H1 (cell line): ENCODE measurements around the gene MAP2K7. TPM values are rescaled to one million over a fixed set of nuclear protein-coding genes. Genes with fewer than 3 reads are reported as not detected.

ENCODE experiments used
- CTCF ChIA-PET: fragments of 300-600 bp; sonication (Branson Sonifier 250); formaldehyde crosslinking; loops from one replicate; lab custom pipeline; 2021; ENCODE audit not compliant: partially characterized antibody; lab: Charles Lee
- POLR2A ChIA-PET: fragments of 300-600 bp; sonication (Branson Sonifier 250); formaldehyde crosslinking; loops from one replicate; lab custom pipeline; 2021; ENCODE audit warnings: inconsistent platforms; ENCODE audit not compliant: partially characterized antibody; lab: Charles Lee
- DNase-seq, 2 experiments: peaks; one replicate each; pipeline versions ENCODE4 v3.0.0 to v3.0.0-alpha.2; 2010 to 2022; ENCODE audit warnings: low spot score in 2 of 2, low read depth in 1 of 2, mixed read lengths in 1 of 2
- FAIRE-seq: peaks from 2 replicates; lab custom pipeline; 2011; peaks lifted over from hg19 to GRCh38; lab: Jason Lieb, UNC
- H2AFZ ChIP-seq: 2 replicates; pipeline ENCODE4 v1.8.1; 2012; ENCODE audit warnings: low read length, inconsistent platforms
- H2AK5ac ChIP-seq: 2 replicates; pipeline ENCODE4 v1.6.1; 2013; ENCODE audit warnings: low read depth, low read length
- H2BK120ac ChIP-seq: replicated peaks from 2 replicates; pipeline ENCODE3; 2013; ENCODE audit warnings: low read depth, low read length, inconsistent platforms
- H2BK12ac ChIP-seq: 2 replicates; pipeline ENCODE4 v1.6.1; 2013; ENCODE audit warnings: low read depth, low read length
- H2BK15ac ChIP-seq: 2 replicates; pipeline ENCODE4 v1.6.1; 2013; ENCODE audit warnings: low read length
- H2BK20ac ChIP-seq: 2 replicates; pipeline ENCODE4 v1.6.1; 2013; ENCODE audit warnings: low read length
- H2BK5ac ChIP-seq: 2 replicates; pipeline ENCODE4 v1.6.1; 2013; ENCODE audit warnings: low read depth, low read length
- H3K14ac ChIP-seq: 2 replicates; pipeline ENCODE4 v1.6.1; 2013; ENCODE audit warnings: inconsistent platforms; ENCODE audit not compliant: insufficient read length
- H3K18ac ChIP-seq: 2 replicates; pipeline ENCODE4 v1.6.1; 2013; ENCODE audit warnings: low read length; ENCODE audit errors: extremely low read depth
- H3K23ac ChIP-seq: 2 replicates; pipeline ENCODE4 v1.6.1; 2013; ENCODE audit warnings: inconsistent platforms; ENCODE audit not compliant: insufficient read length
- H3K23me2 ChIP-seq: 2 replicates; pipeline ENCODE4 v1.6.1; 2013; ENCODE audit warnings: low read depth, low read length
- H3K27ac ChIP-seq: 2 replicates; pipeline ENCODE4 v1.6.1; 2011; ENCODE audit warnings: low read depth, low read length, inconsistent platforms
- H3K27me3 ChIP-seq, 4 experiments: replicated peaks in 1 of 4; 1 replicate in 1 of 4; 2 replicates in 3 of 4; pipeline versions ENCODE4 v1.6.1 to v1.8.1; 2011 to 2013; ENCODE audit warnings: low read length in 3 of 4, mild to moderate bottlenecking in 3 of 4, inconsistent platforms in 2 of 4, mixed read lengths in 2 of 4, moderate library complexity in 1 of 4; ENCODE audit not compliant: control insufficient read depth in 3 of 4, insufficient read depth in 3 of 4; ENCODE audit errors: extremely low read depth in 1 of 4
- H3K36me3 ChIP-seq, 4 experiments: 2 replicates each; pipeline versions ENCODE4 v1.6.1 to v1.8.1; 2011 to 2013; ENCODE audit warnings: mild to moderate bottlenecking in 4 of 4, low read length in 3 of 4, moderate library complexity in 2 of 4, control low read depth in 1 of 4, inconsistent platforms in 1 of 4; ENCODE audit not compliant: insufficient read depth in 4 of 4, control insufficient read depth in 2 of 4
- H3K4ac ChIP-seq: replicated peaks from 2 replicates; pipeline ENCODE3; 2013; ENCODE audit warnings: low read length, low read depth, mixed read lengths, inconsistent platforms; ENCODE audit not compliant: insufficient read length
- H3K4me1 ChIP-seq, 4 experiments: replicated peaks in 1 of 4; 1 replicate in 1 of 4; 2 replicates in 3 of 4; pipeline versions ENCODE4 v1.6.1 to v1.8.1; 2011 to 2013; ENCODE audit warnings: low read length in 3 of 4, inconsistent platforms in 2 of 4, mixed read lengths in 1 of 4; ENCODE audit not compliant: insufficient read depth in 4 of 4, control insufficient read depth in 3 of 4
- H3K4me2 ChIP-seq, 2 experiments: 2 replicates each; pipeline versions ENCODE4 v1.6.1 to v1.8.1; 2011 to 2013; ENCODE audit warnings: low read depth in 2 of 2, low read length in 2 of 2, control low read depth in 1 of 2, inconsistent platforms in 1 of 2, mild to moderate bottlenecking in 1 of 2; ENCODE audit not compliant: insufficient read depth in 1 of 2
- H3K4me3 ChIP-seq, 4 experiments: fragments of 200-600, 300-600 bp in 1 of 4; sonication (generic), shearing (Covaris generic), sonication (Bioruptor Twin) in 1 of 4; 2 replicates each; pipeline versions ENCODE4 v1.5.1 to v1.8.1; 2011 to 2016; ENCODE audit warnings: low read length in 4 of 4, low read depth in 3 of 4, control low read depth in 2 of 4, inconsistent platforms in 2 of 4, mild to moderate bottlenecking in 2 of 4, mixed read lengths in 1 of 4, moderate library complexity in 1 of 4; ENCODE audit not compliant: insufficient read depth in 2 of 4; ENCODE audit errors: extremely low read depth in 1 of 4
- H3K56ac ChIP-seq: replicated peaks from 2 replicates; pipeline ENCODE3; 2013; ENCODE audit warnings: low read depth, mild to moderate bottlenecking, mixed read lengths, low read length, inconsistent platforms; ENCODE audit not compliant: insufficient read length
- H3K79me1 ChIP-seq: 2 replicates; pipeline ENCODE4 v1.6.1; 2013; ENCODE audit warnings: low read depth, low read length, control low read depth
- H3K79me2 ChIP-seq, 2 experiments: 2 replicates each; pipeline versions ENCODE4 v1.6.1 to v1.8.1; 2012 to 2013; ENCODE audit warnings: low read length in 2 of 2, mild to moderate bottlenecking in 2 of 2, inconsistent platforms in 1 of 2; ENCODE audit not compliant: insufficient read depth in 2 of 2, control insufficient read depth in 1 of 2
- H3K9ac ChIP-seq, 4 experiments: replicated peaks in 1 of 4; 1 replicate in 1 of 4; 2 replicates in 3 of 4; pipeline versions ENCODE4 v1.6.1 to v1.8.1; 2011 to 2013; ENCODE audit warnings: low read depth in 3 of 4, low read length in 3 of 4, control low read depth in 2 of 4, mild to moderate bottlenecking in 2 of 4, moderate library complexity in 2 of 4, inconsistent platforms in 1 of 4; ENCODE audit errors: extremely low read depth in 1 of 4
- H3K9me3 ChIP-seq, 2 experiments: 2 replicates each; pipeline versions ENCODE4 v1.6.1 to v1.8.1; 2012 to 2013; ENCODE audit warnings: mild to moderate bottlenecking in 2 of 2, moderate library complexity in 2 of 2, control low read depth in 1 of 2, inconsistent platforms in 1 of 2, low read depth in 1 of 2, low read length in 1 of 2, mixed read lengths in 1 of 2; ENCODE audit not compliant: insufficient read depth in 2 of 2
- H4K20me1 ChIP-seq, 2 experiments: replicated peaks in 1 of 2; 2 replicates each; pipeline versions ENCODE3 to v1.8.1; 2011 to 2013; ENCODE audit warnings: inconsistent platforms in 2 of 2, low read length in 2 of 2, mild to moderate bottlenecking in 1 of 2; ENCODE audit not compliant: insufficient read depth in 2 of 2, control insufficient read depth in 1 of 2
- H4K5ac ChIP-seq: 2 replicates; pipeline ENCODE4 v1.6.1; 2013; ENCODE audit warnings: low read length, low read depth, mixed read lengths, inconsistent platforms; ENCODE audit not compliant: insufficient read length
- H4K8ac ChIP-seq: 2 replicates; pipeline ENCODE4 v1.8.0; 2013; ENCODE audit warnings: mild to moderate bottlenecking, moderate library complexity, low read length, inconsistent platforms; ENCODE audit not compliant: insufficient read depth; ENCODE audit errors: extremely low read depth
- H4K91ac ChIP-seq: replicated peaks from 2 replicates; pipeline ENCODE3; 2013; ENCODE audit warnings: low read length, mixed read lengths, inconsistent platforms; ENCODE audit not compliant: insufficient read length
- whole genome bisulfite sequencing, 2 experiments: shearing (Covaris generic) in 1 of 2; methylation state at CpG; one replicate each; pipeline versions ENCODE4 v1.1.6 to v1.1.7; 2013 to 2015; ENCODE audit warnings: low lambda C conversion rate in 2 of 2, mixed read lengths in 2 of 2, inconsistent platforms in 1 of 2, low coverage in 1 of 2, missing lambda C conversion rate in 1 of 2; ENCODE audit not compliant: insufficient replicate concordance in 2 of 2, insufficient coverage in 1 of 2, insufficient read length in 1 of 2; ENCODE audit errors: extremely low coverage in 1 of 2, missing lambda C conversion rate in 1 of 2; 5-methylcytosine and 5-hydroxymethylcytosine counted together
- polyA plus RNA-seq, 7 experiments: library from polyadenylated mRNA; depleted of rRNA in 3 of 7; stranded (reverse) in 5 of 7; unstranded in 2 of 7; fragments of >200 nt in 5 of 7; fragments of 200-250 nt in 2 of 7; gene quantifications; 1 replicate in 5 of 7; 2 replicates in 1 of 7; 4 replicates in 1 of 7; pipeline versions ENCODE4 v1.2.1 to v1.2.3, GENCODE V29; 2011 to 2013; ENCODE audit warnings: missing spikeins in 2 of 7, mixed read lengths in 2 of 7
- total RNA-seq: library from RNA; stranded (reverse); fragmentation: NEBNext Ultra II Directional; extraction: Animal tissue kit (Norgen Biotek cat#: 25700); gene quantifications from 2 replicates; pipeline ENCODE4 v1.2.1, GENCODE V29; 2021

The MAP2K7 gene
- total and polyA plus RNA-seq, 2 of the 8 experiments (the other 6 are each of a cell fraction or from before 2014, with no cell fraction given) = 8.9 to 38.3 TPM

GRCh38 chr19:7933828-7934725 lies 30.4 kb downstream of the MAP2K7 start:
- H3K23me2 ChIP-seq = no peaks in the 10 kb centered on the region
- no peak overlapping the region for H2BK20ac ChIP-seq
- ChIA-PET CTCF (interaction anchor here (0.6 to 2.3 kb wide), 8 partner anchors 8 to 162 kb away, joined by 3 to 14 read pairs (median 3); partner anchors contain the start of gene TIMM44), POLR2A (interaction anchor here (10.4 kb wide), 1 partner anchor 8 kb away, joined by 205 read pairs; the partner anchor contains the start of gene TIMM44)
- H3K36me3 ChIP-seq = peaks cover 27 to 83% (median 58%) of the 10 kb centered on the region in 4 experiments
- H2BK120ac ChIP-seq = no peak overlapping the region
- no peaks in the 10 kb centered on the region for H3K9me3 ChIP-seq
- DNase-seq (no peak), FAIRE-seq (no peak)
- no peak overlapping the region for H2BK15ac ChIP-seq
- no peak overlapping the region for H4K91ac ChIP-seq
- no peak overlapping the region for H3K23ac ChIP-seq
- H3K4me2 ChIP-seq = no peak overlapping the region
- no peak overlapping the region for H3K56ac ChIP-seq
- H2AFZ ChIP-seq = no peak overlapping the region
- H3K14ac ChIP-seq = no peak overlapping the region
- no peak overlapping the region for H3K4ac ChIP-seq
- H2AK5ac ChIP-seq = no peak overlapping the region
- H4K8ac ChIP-seq = no peak overlapping the region
- H3K9ac ChIP-seq = no peak overlapping the region
- no peak overlapping the region for H3K4me3 ChIP-seq
- no peaks in the 10 kb centered on the region for H3K4me1 ChIP-seq
- no peak overlapping the region for H4K5ac ChIP-seq
- H4K20me1 ChIP-seq = peaks cover 3 to 8% of the 10 kb centered on the region in 2 experiments
- H3K79me1 ChIP-seq = no peaks in the 10 kb centered on the region
- H3K27ac ChIP-seq = no peak overlapping the region
- no peak overlapping the region for H2BK12ac ChIP-seq
- no peaks in the 10 kb centered on the region for H3K27me3 ChIP-seq
- no peak overlapping the region for H3K18ac ChIP-seq
- no peak overlapping the region for H2BK5ac ChIP-seq
- H3K79me2 ChIP-seq = peaks cover 0 to 2% of the 10 kb centered on the region in 2 experiments; a peak in 1 of 4 replicates
- WGBS, 2 experiments = 88% methylated on average over 28 of the region's 55 CpGs; no CpG with 5 or more reads in 1 of the 2 experiments
